GM19239 (cell line): ENCODE results near the gene TES.

Experiments
- DNase-seq: peaks from one replicate; pipeline ENCODE4 v3.0.0; 2011; ENCODE audit warnings: low spot score; ENCODE audit not compliant: insufficient read length
- FAIRE-seq: peaks from 2 replicates; lab custom pipeline; 2011; peaks lifted over from hg19 to GRCh38; lab: Jason Lieb, UNC

Gene TES

DNA sequence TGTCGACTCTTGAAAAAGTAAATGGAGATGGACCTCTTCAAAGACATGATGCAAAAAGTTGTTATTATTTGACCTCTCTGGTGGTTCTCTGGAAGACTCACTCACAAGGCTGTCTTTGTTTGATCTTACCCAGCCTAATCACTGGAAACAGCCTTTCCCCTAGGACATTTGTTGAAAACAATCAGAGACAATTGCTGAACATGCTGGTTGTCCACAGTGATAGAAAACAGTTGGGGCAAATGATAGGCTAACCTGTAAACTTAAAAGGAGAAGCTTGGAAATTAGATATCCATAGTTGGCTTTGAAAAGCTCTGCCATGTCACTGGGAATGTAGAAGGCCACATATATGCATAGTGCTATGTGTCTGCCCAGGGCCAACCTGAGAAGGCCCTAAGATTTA lies 22.9 kb upstream of the TES start:
- FAIRE-seq (no peak), DNase-seq (no peak)

DNA sequence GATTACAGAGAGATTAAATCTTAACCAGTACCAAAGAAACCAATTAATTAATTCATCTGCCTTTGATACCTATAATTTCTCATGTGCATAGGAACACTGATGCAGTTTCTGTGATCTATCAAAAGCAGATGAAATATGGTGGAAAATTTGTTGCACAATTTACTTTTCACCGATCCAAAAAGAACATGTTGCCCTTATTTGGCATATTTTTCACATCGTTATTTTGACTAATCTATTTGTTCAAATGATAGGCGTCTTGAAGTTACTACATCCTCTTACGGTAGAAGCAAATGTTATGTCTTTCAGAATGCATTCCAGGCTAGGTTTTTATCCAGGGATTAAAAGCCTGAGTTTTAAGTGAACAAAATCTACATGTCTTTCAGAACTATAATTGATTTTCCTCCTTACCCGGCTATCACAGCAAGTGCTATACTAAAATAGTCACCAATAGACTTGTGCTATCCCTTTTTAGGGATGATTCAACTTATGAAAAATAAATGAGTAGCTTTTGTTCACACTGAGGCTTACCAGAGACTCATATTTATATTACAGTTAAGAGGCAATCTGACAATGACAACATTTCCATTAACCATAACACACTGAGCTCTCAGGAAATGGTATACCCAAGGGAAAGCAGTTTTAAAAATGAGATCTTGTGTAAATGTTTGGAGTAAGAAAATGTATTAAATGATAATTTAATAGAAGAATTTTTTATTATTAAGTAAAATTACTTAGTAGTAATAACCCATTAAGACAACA lies 16.8 kb upstream of the TES start:
- FAIRE-seq: no peak
- DNase-seq: no peak

GRCh38 chr7:116194115-116194514 lies 16.2 kb upstream of the TES start:
- DNase-seq: no peak
- FAIRE-seq: no peak

- FAIRE-seq (no peak), DNase-seq (no peak)
Measured at GRCh38 chr7:116195451-116195850, 14.9 kb upstream of the TES start.

DNA sequence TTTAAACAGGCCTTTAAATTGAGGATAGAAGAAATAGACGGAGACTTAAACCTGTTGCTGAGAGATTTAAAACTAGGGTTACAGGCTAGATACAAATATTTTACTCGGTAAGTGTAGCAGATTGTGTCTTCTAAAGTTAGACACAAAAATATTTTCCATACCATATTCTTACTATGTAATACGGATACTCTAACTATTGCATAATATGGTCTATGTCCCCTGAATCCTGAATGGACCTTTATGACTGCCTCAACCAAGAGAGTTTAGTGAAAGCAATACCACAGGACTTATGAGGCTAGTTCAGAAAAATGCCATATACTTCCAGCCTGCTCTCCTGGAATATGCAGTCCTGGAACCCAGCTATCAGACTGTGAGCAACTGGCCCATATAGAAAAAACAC lies 13.4 kb upstream of the TES start:
- FAIRE-seq: no peak
- no peak for DNase-seq

- FAIRE-seq (no peak), DNase-seq (no peak)
Measured at GRCh38 chr7:116197360-116197759, 13.0 kb upstream of the TES start.

DNA sequence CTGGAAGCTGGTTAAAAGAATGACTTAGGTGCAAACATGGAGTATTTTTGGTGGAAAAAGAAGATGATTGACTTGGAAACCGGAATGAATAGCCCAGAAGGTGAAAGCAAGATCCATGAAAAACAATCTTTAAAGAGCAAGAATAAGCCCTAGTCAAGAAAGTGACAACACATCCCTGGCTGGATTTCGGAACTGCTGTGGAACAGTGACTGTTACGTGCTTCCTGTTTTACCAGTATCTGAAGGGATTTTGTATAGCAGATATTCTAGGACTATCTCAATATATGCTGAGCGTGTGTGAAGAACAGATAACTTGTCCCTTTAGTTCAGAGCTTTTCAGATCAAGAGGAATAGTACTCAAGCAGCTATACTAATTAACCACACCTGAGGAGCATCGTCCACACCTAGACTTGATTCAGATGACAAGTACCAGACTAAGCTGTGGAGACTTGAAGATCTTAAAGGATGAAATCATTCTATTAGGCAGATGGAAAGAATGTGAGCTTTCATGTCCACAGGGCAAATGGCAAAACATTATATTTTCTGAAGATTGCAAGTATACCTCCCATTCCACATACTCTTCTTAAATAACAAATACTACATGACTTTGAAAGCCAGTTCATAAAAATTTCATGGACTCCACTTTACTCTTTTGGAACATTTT lies 11.5 kb upstream of the TES start:
- no peak for FAIRE-seq

DNA sequence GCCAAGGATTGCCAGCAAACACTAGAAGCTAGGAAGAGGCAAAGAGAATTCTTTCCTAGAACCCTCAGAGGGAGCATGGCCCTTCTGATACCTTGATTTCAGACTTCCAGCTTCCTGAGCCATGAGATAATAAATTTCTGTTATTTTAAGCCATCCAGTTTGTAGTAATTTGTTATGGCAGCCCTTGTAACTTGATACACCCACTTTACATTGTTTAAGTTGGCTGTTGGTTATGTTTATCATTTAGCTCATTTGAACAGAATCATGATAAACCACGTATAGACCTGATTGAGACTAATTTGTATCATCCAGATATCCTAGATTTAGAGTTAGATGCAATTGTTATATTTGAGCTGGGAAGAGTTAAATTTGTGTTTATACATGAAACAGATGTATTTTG lies 9.4 kb upstream of the TES start:
- FAIRE-seq: no peak
- no peak for DNase-seq

More for the DNA sequence above, 11.5 kb upstream of the TES start:
- DNase-seq: no peak

GRCh38 chr7:116206141-116206540 lies 4.2 kb upstream of the TES start:
- no peak for DNase-seq
- no peak for FAIRE-seq

GRCh38 chr7:116208919-116209318 lies 1.4 kb upstream of the TES start:
- no peak for FAIRE-seq
- DNase-seq: no peak

- DNase-seq (no peak), FAIRE-seq (no peak)
Measured at GRCh38 chr7:116209561-116210070, 723 bp upstream of the TES start.

DNA sequence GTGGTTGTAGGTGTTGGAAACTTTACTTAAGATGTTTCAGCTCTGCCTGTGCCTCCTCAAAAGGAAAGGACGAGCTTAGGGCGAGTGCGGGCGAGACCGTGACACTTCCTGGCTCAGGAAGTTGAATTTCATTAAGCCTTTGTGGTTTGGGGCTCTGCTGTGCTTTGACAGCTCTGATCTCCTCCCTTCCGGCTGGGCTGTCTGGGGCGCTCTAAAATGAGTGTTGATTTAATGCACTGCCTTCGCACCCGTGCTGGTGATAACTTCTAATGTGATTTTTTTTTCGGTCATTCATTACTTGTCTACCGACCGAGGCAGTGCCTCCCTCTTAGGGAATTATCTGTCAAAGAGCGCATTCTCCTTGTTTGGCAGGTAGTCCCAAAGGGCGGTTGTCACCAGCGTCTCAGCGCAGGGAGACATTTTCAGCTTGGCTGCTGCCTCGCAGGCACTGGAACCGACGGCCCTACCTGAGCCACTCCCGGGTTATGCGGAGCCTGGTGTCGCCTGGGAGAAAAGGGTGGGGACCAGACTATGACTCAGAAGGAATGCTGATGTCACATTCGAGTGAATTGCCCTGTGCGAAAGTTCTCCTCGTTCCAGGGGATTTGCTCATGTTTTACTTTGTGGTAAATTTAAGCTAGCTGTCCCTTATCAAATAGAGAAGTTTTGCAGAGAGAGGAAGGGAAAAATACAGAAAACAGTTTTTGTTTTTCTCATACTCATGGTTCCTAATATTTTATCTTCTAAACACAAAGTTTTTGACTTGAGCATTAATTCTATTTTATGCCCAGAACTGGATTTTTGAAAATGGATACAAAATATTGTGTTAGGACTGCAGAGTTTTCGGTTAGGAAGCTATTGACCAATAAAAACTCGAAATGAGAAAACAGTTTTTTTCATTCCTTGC lies 920 bp downstream of the TES start:
- DNase-seq (peak; percentile 49), FAIRE-seq (peak; percentile 98)

DNA sequence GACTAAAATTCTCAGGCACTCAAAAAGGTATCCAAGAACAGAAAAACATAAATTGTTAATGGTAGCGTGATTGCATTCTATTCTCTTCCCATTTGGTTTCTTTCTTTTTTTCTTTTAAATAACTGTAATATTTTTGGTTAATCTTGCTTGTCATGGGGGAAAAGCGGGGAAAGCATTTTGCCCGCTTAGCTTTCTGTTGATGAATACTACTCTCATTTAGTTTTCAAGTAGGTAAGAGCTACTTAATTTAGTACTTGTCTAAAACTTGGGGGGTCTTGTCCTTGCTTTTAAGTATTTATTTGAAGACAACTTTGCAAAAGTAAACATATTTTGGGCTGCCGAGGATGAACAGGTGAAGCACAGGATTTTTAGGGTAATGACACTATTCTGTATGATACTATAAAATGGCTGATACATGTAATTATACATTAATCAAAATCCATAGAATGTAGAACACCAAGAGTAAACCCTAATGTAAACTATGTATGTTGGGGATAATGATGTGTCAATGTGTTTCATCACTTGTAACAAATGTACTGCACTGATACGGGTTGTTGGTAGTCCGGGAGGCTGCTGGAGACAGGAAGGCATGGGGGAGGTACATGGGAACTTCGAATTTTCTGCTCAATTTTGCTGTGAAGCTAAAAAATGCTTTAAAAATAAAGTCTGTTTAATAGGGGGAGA lies 1.7 kb downstream of the TES start:
- FAIRE-seq: peak; percentile 54

DNA sequence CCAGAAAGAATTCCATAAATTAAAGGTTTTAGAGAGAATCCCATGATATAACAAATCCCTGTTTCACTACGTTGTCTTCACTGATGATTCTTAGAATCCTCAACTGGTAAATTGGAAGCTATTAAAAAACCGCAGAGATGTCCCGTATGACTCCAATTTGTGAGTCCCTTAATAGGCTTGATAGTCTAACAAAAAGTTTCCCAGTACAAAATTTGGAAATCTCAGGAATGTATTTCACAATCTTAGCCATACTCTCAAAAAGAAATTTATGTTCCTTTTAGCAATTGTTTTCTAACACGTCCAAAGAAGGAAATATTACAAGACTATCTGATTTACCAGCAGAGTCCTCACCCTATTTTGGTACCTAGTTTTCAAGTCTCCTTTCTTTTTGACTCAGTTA lies 2.5 kb downstream of the TES start:
- no peak for FAIRE-seq
- DNase-seq: no peak

More for the DNA sequence above, 1.7 kb downstream of the TES start:
- no peak for DNase-seq

DNA sequence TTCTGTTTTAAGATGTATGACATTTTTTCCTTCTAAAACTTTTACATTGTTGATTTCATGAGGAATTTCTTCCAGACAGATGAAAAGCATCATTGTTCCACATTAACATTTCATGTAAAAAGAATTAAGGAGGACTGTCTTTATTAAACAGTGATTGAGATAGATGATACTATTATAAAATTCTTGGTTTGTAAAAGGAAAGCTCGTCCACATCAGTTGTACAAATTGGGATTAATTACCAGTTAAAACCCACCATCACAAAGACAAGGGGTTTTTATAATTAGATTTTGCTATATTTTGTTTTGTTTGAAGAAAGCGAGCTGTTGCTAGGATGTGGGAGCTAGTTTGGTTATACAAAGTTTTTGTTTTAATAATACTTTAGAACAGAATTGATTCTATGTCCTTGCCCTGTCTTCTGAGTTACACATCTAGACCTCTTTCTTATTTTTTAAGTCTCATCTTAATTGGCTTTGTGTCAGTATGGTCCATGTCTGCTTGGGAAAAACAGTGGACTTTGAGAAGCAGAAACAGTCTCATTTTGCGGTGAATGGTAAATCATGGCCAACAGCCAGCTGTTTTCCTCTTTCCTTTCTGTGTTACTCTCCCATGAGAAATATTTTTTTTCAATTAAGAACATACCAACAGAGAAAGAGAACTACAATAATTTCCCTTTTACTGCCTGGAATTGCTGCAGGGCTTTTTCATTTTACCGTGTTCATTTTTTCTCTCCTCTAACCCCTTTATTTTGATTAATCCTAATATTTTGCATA lies 3.2 kb downstream of the TES start:
- no peak for DNase-seq
- FAIRE-seq: peak; percentile 81

GRCh38 chr7:116214921-116215320 lies 4.6 kb downstream of the TES start:
- DNase-seq: no peak
- FAIRE-seq: no peak

DNA sequence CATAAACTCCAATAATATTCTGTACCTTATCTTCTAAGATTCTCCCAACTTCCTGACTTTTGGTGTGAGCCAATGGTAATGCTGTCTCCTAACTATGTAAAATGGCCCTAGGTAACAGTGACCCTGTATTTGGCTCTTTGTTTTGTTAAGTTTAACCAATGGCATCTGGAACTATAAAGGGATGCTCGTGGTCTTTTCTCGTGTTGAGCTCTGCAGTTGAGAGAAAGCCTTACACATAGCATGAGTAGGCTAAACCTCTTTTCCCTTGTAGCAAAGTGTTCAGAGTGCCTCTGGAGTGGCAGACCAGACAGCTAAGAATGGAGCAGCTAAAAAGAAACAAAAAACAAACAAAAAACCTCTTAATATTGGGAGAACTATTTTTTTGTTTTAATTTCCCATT lies 5.2 kb downstream of the TES start:
- no peak for FAIRE-seq
- DNase-seq: no peak

DNA sequence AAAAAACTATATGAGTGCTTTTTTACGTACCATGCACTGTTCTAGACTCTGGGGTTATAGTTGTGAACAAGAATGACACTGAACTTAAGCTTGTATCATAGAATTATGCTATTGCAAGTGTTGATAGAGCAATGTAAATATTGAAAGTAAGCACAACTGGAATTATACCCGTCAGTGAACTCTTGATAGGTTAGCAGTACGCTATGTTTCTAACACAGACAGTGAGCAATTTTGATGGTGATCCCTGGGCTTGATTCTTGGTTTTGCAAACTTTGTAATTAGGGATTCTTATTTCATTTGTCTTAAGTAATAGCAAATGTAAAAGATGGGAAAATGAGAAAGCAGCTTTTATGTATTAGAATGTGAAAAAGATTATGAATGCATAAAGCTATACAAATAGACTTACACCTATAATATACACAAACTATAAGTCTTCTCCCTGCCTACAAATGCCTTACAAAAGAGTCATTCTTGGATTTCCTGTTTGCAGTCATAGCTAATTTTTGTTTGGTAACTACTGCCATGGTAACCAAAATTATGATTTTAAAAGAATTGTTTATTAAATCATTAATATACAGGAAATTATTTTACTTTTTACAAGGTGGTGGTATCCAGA lies 6.7 kb downstream of the TES start:
- DNase-seq (no peak), FAIRE-seq (no peak)

- no peak for DNase-seq
- FAIRE-seq: no peak
Measured at GRCh38 chr7:116218051-116218645, 7.8 kb downstream of the TES start.
